CD14-positive monocyte (primary cell): ENCODE results near the gene IGF1R. TPM values are rescaled to one million over a fixed set of nuclear protein-coding genes. Genes with fewer than 3 reads are reported as not detected.
A peak's percentile ranks its signal among the peaks of the same experiment; 100 is the strongest.

Experiments used
- DNase-seq, 3 donors: peaks; one replicate each; pipeline ENCODE4 v3.0.0-alpha.2; 2011 to 2022
- H2AFZ ChIP-seq: 2 replicates; pipeline ENCODE4 v1.6.0; 2012; ENCODE audit warnings: mild to moderate bottlenecking, low read depth, low read length, inconsistent platforms; ENCODE audit not compliant: insufficient read depth, poor library complexity, severe bottlenecking
- H3K27ac ChIP-seq, 2 donors: 1 replicate in 1 of 2; 2 replicates in 1 of 2; pipeline ENCODE4 v1.5.1; 2012 to 2013; ENCODE audit warnings: low read length in 2 of 2, control low read depth in 1 of 2, inconsistent platforms in 1 of 2, low read depth in 1 of 2, mild to moderate bottlenecking in 1 of 2
- H3K27me3 ChIP-seq, 2 donors: one replicate each; pipeline versions ENCODE4 v1.6.0 to v1.6.1; 2011 to 2013; ENCODE audit warnings: low read length in 2 of 2; ENCODE audit not compliant: control insufficient read depth in 2 of 2, insufficient read depth in 2 of 2
- H3K36me3 ChIP-seq, 2 donors: replicated peaks in 1 of 2; 1 replicate in 1 of 2; 2 replicates in 1 of 2; pipeline versions ENCODE4 v1.5.1 to v1.6.1; 2012 to 2013; ENCODE audit warnings: low read length in 2 of 2, control low read depth in 1 of 2, inconsistent platforms in 1 of 2, mild to moderate bottlenecking in 1 of 2; ENCODE audit not compliant: insufficient read depth in 2 of 2, control insufficient read depth in 1 of 2
- H3K4me1 ChIP-seq, 2 donors: 1 replicate in 1 of 2; 2 replicates in 1 of 2; pipeline versions ENCODE4 v1.5.1 to v1.6.1; 2012 to 2013; ENCODE audit warnings: low read length in 2 of 2, control low read depth in 1 of 2, inconsistent platforms in 1 of 2, mild to moderate bottlenecking in 1 of 2, moderate library complexity in 1 of 2; ENCODE audit not compliant: insufficient read depth in 2 of 2, control insufficient read depth in 1 of 2
- H3K4me2 ChIP-seq: replicated peaks from 2 replicates; pipeline ENCODE3; 2012; ENCODE audit warnings: low read length, moderate library complexity, mild to moderate bottlenecking; ENCODE audit not compliant: poor library complexity, severe bottlenecking; ENCODE audit errors: extremely low read depth
- H3K4me3 ChIP-seq, 3 experiments: fragments of 200-600 bp in 1 of 3; sonication (generic) in 1 of 3; replicated peaks in 1 of 3; 1 replicate in 2 of 3; 2 replicates in 1 of 3; pipeline ENCODE4 v1.5.1; 2011 to 2013; ENCODE audit warnings: low read length in 3 of 3, mild to moderate bottlenecking in 3 of 3, control low read depth in 2 of 3, low read depth in 2 of 3, inconsistent platforms in 1 of 3, moderate library complexity in 1 of 3
- H3K79me2 ChIP-seq: 2 replicates; pipeline ENCODE4 v1.6.0; 2012; ENCODE audit warnings: mild to moderate bottlenecking, control low read depth, inconsistent platforms, low read length, moderate library complexity; ENCODE audit not compliant: insufficient read depth
- H3K9ac ChIP-seq: 2 replicates; pipeline ENCODE4 v1.6.0; 2017; ENCODE audit warnings: low read length, mild to moderate bottlenecking; ENCODE audit not compliant: insufficient read depth, poor library complexity, severe bottlenecking
- H3K9me3 ChIP-seq, 2 donors: replicated peaks in 1 of 2; 1 replicate in 1 of 2; 2 replicates in 1 of 2; pipeline versions ENCODE4 v1.5.1 to v1.6.1; 2012 to 2013; ENCODE audit warnings: low read length in 2 of 2, control low read depth in 1 of 2; ENCODE audit not compliant: control insufficient read depth in 1 of 2, insufficient read depth in 1 of 2
- H4K20me1 ChIP-seq: 2 replicates; pipeline ENCODE4 v1.6.0; 2012; ENCODE audit warnings: mild to moderate bottlenecking, low read length, control low read depth, moderate library complexity; ENCODE audit not compliant: insufficient read depth
- H3K27ac Mint-ChIP-seq, 7 donors: one replicate each; pipeline ENCODE4 v1.8.0; 2020; ENCODE audit warnings: mild to moderate bottlenecking in 7 of 7, mixed read lengths in 7 of 7, moderate library complexity in 6 of 7, inconsistent platforms in 2 of 7
- H3K27me3 Mint-ChIP-seq, 3 donors: one replicate each; pipeline ENCODE4 v1.8.0; 2021 to 2022; ENCODE audit warnings: low read depth in 3 of 3, mild to moderate bottlenecking in 3 of 3, mixed read lengths in 3 of 3, moderate library complexity in 3 of 3, inconsistent platforms in 1 of 3
- H3K36me3 Mint-ChIP-seq, 2 donors: one replicate each; pipeline ENCODE4 v1.8.0; 2020; ENCODE audit warnings: mixed read lengths in 2 of 2, inconsistent platforms in 1 of 2, mild to moderate bottlenecking in 1 of 2
- H3K4me1 Mint-ChIP-seq: one replicate; pipeline ENCODE4 v1.8.0; 2020; ENCODE audit warnings: mild to moderate bottlenecking, mixed read lengths
- H3K4me3 Mint-ChIP-seq, 2 donors: one replicate each; pipeline ENCODE4 v1.8.0; 2020; ENCODE audit warnings: mild to moderate bottlenecking in 2 of 2, mixed read lengths in 2 of 2, moderate library complexity in 1 of 2
- H3K9me3 Mint-ChIP-seq, 7 donors: one replicate each; pipeline ENCODE4 v1.8.0; 2020 to 2022; ENCODE audit warnings: mixed read lengths in 7 of 7, mild to moderate bottlenecking in 6 of 7, moderate library complexity in 6 of 7, inconsistent platforms in 2 of 7
- WGBS: methylation state at CpG from one replicate; pipeline ENCODE4 v1.1.5; 2013; ENCODE audit warnings: missing lambda C conversion rate; ENCODE audit not compliant: insufficient coverage; 5-methylcytosine and 5-hydroxymethylcytosine counted together
- intact Hi-C, 2 donors: fragments of 100-400 bp; cut with micrococcal nuclease; formaldehyde crosslinking; loops; one replicate each; pipeline versions ENCODE4 v1.15.0 to v1.15.1; 2023
- polyA plus RNA-seq, 3 donors: library from polyadenylated mRNA; depleted of rRNA in 1 of 3; unstranded in 2 of 3; stranded (reverse) in 1 of 3; fragments of 300-500 nt in 2 of 3; fragments of >200 nt in 1 of 3; fragmentation: Illumina TruSeq in 2 of 3; gene quantifications; 1 replicate in 2 of 3; 2 replicates in 1 of 3; pipeline ENCODE4 v1.2.3, GENCODE V29; 2012 to 2021
- TF ChIP-seq, protein P1 (sequence below): fragments of 200-600 bp; IDR thresholded peaks from one replicate; pipeline ENCODE4 v1.8.0; 2022; ENCODE audit warnings: antibody characterized with exemption, mild to moderate bottlenecking

Gene IGF1R
- polyA plus RNA-seq, 3 donors: 0.35 to 4.9 (median 0.67) TPM

DNA sequence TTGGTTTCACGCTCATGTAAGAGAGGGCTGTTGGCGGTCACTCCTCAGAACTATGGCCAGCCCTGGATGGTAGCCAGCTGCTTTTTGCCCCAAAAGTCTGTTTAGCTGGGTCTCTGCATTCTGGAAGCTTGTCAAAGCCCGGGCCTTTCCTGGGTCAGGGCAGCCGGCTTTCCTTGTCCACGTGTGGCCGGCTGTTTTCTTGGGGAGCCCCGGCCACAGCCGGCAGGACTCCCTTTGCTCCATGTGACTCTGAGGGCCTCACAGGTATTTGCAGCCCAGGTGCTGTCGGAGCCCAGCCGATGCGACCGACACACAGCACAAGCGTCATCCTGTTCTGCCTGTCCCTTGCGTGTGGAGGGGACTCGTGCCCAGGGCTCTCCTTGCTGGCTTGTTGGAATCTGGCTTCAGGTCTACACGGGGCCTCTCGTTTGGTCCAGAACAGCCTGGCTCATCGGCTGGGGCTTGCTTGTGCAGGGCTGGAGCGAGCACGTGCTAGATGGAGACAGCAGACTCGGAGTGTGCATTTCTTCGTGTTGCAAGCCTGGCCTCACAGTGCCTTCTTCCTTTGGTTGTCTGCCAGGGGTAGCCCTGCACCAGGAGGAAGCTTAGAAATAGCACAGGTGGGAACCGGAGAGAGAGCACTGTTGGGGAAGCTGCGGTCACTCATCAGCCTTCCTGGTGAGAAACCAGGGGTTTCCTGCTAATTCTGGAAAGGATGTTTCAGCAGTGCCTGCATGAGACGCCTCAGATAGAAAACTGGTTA, 307.8 kb downstream of the IGF1R start:
- Mint-ChIP-seq H3K36me3 (peaks cover 62 to 82% of the 10 kb centered on the region in 2 donors), H3K4me3 (no peak overlapping the region), H3K27me3 (no peaks in the 10 kb centered on the region), H3K9me3 (peaks cover 0 to 4% (median 2%) of the 10 kb centered on the region in 7 donors), H3K4me1 (peaks cover 30% of the 10 kb centered on the region), H3K27ac (peak overlapping the region in 1 of 7 donors; percentile 27)
- peaks cover 11% of the 10 kb centered on the region in 2 donors for H3K4me1 ChIP-seq
- H3K9me3 ChIP-seq: peaks cover 0 to 3% of the 10 kb centered on the region in 2 donors
- DNase-seq: no peak
- H3K79me2 ChIP-seq: no peaks in the 10 kb centered on the region
- no peak overlapping the region for H3K9ac ChIP-seq
- H3K27me3 ChIP-seq: no peaks in the 10 kb centered on the region
- H2AFZ ChIP-seq: no peak overlapping the region
- TF ChIP-seq, protein P1, sequence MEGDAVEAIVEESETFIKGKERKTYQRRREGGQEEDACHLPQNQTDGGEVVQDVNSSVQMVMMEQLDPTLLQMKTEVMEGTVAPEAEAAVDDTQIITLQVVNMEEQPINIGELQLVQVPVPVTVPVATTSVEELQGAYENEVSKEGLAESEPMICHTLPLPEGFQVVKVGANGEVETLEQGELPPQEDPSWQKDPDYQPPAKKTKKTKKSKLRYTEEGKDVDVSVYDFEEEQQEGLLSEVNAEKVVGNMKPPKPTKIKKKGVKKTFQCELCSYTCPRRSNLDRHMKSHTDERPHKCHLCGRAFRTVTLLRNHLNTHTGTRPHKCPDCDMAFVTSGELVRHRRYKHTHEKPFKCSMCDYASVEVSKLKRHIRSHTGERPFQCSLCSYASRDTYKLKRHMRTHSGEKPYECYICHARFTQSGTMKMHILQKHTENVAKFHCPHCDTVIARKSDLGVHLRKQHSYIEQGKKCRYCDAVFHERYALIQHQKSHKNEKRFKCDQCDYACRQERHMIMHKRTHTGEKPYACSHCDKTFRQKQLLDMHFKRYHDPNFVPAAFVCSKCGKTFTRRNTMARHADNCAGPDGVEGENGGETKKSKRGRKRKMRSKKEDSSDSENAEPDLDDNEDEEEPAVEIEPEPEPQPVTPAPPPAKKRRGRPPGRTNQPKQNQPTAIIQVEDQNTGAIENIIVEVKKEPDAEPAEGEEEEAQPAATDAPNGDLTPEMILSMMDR: no peak
- intact Hi-C loops: no loop called here
- 64% methylated on average over 25 of the region's 25 CpGs for WGBS
- H4K20me1 ChIP-seq: no peaks in the 10 kb centered on the region
- H3K27ac ChIP-seq: no peak overlapping the region
- no peak overlapping the region for H3K4me2 ChIP-seq
- H3K4me3 ChIP-seq: no peak overlapping the region
- H3K36me3 ChIP-seq: peaks cover 30 to 87% of the 10 kb centered on the region in 2 donors

GRCh38 chr15:98956796-98957553, 308.6 kb downstream of the IGF1R start:
- Histone ChIP-seq H3K4me1 (peaks cover 11% of the 10 kb centered on the region in 2 donors), H3K36me3 (peaks cover 34 to 87% of the 10 kb centered on the region in 2 donors), H3K4me2 (no peak overlapping the region), H3K9me3 (peaks cover 0 to 9% of the 10 kb centered on the region in 2 donors), H4K20me1 (no peaks in the 10 kb centered on the region), H3K4me3 (no peak overlapping the region), H3K27ac (no peak overlapping the region), H3K27me3 (no peaks in the 10 kb centered on the region), H2AFZ (no peak overlapping the region), H3K9ac (no peak overlapping the region), H3K79me2 (no peaks in the 10 kb centered on the region)
- Mint-ChIP-seq H3K4me3 (no peak overlapping the region), H3K36me3 (peaks cover 61 to 82% of the 10 kb centered on the region in 2 donors), H3K27ac (peak overlapping the region in 3 of 7 donors; percentile 11 to 40 (median 27)), H3K9me3 (peaks cover 6 to 12% (median 8%) of the 10 kb centered on the region in 7 donors), H3K27me3 (no peaks in the 10 kb centered on the region), H3K4me1 (peaks cover 28% of the 10 kb centered on the region)
- TF ChIP-seq, protein P1: no peak
- 84% methylated on average over 32 of the region's 39 CpGs for WGBS
- intact Hi-C loops: no loop called here
- DNase-seq: no peak
